ENCODE results near the gene MRPS35. TPM values are rescaled to one million over a fixed set of nuclear protein-coding genes. Genes with fewer than 3 reads are reported as not detected.

The MRPS35 gene
- total RNA-seq, 1 donor from 2014 or later = 79.4 TPM

- DNase-seq (ENCODE audit: low read depth) = no peak
Measured at GRCh38 chr12:27771481-27772327, 61.1 kb downstream of the MRPS35 start.

GRCh38 chr12:27772328-27773049, 61.9 kb downstream of the MRPS35 start:
- DNase-seq (ENCODE audit: low read depth) = no peak

GRCh38 chr12:27777141-27777540, 66.5 kb downstream of the MRPS35 start:
- DNase-seq (ENCODE audit: low read depth) = no peak

GRCh38 chr12:27778206-27778605, 67.6 kb downstream of the MRPS35 start:
- no peak for DNase-seq (ENCODE audit: low read depth)

GRCh38 chr12:27779416-27779919, 68.8 kb downstream of the MRPS35 start:
- DNase-seq (ENCODE audit: low read depth) = peak; percentile 48

GRCh38 chr12:27779920-27780611, 69.4 kb downstream of the MRPS35 start, which contains the start of the genes KLHL42 and MANSC4:
Gene KLHL42 (plus strand): TSS chr12:27780233. CDS start chr12:27780331, 98 bp downstream.
Gene MANSC4 (minus strand): TSS chr12:27780236. CDS start chr12:27771276, 8,960 bp downstream.
- peak; percentile 81 for DNase-seq (ENCODE audit: low read depth)

GRCh38 chr12:27780612-27781408, 70.2 kb downstream of the MRPS35 start:
- peak; percentile 44 for DNase-seq (ENCODE audit: low read depth)

- DNase-seq (ENCODE audit: low read depth) = no peak
Measured at GRCh38 chr12:27781680-27782079, 71.0 kb downstream of the MRPS35 start.

GRCh38 chr12:27782481-27782880, 71.8 kb downstream of the MRPS35 start:
- DNase-seq (ENCODE audit: low read depth) = no peak

- no peak for DNase-seq (ENCODE audit: low read depth)
Measured at GRCh38 chr12:27785882-27786570, 75.4 kb downstream of the MRPS35 start.

GRCh38 chr12:27787559-27787958, 76.9 kb downstream of the MRPS35 start:
- no peak for DNase-seq (ENCODE audit: low read depth)

- no peak for DNase-seq (ENCODE audit: low read depth)
Measured at GRCh38 chr12:27790179-27790578, 79.5 kb downstream of the MRPS35 start.

- no peak for DNase-seq (ENCODE audit: low read depth)
Measured at GRCh38 chr12:27794818-27795584, 84.4 kb downstream of the MRPS35 start.

GRCh38 chr12:27796128-27796527, 85.5 kb downstream of the MRPS35 start:
- no peak for DNase-seq (ENCODE audit: low read depth)

- no peak for DNase-seq (ENCODE audit: low read depth)
Measured at GRCh38 chr12:27797301-27798025, 86.8 kb downstream of the MRPS35 start.

- DNase-seq (ENCODE audit: low read depth) = no peak
Measured at GRCh38 chr12:27800819-27801218, 90.2 kb downstream of the MRPS35 start.

- DNase-seq (ENCODE audit: low read depth) = no peak
Measured at GRCh38 chr12:27801630-27802029, 91.0 kb downstream of the MRPS35 start.

GRCh38 chr12:27802511-27802910, 91.9 kb downstream of the MRPS35 start:
- no peak for DNase-seq (ENCODE audit: low read depth)

- no peak for DNase-seq (ENCODE audit: low read depth)
Measured at GRCh38 chr12:27802936-27803335, 92.3 kb downstream of the MRPS35 start.

Data from myocyte (in vitro differentiated cells).